GM20431 (cell line): ENCODE results near the gene COL12A1.

ENCODE experiments used
- in situ Hi-C: fragments of 300-500 bp; cut with MseI, MboI; formaldehyde crosslinking; loops from one replicate; pipeline ENCODE4 v1.15.0; 2020; ENCODE audit warnings: low sequenced_read_pairs; ENCODE audit not compliant: unreplicated experiment

COL12A1 gene

GRCh38 chr6:75215291-75215690, 9.4 kb upstream of the COL12A1 start:
- in situ Hi-C loops: loop anchor here (25.0 kb wide), 2 partner anchors 803 to 1128 kb away; no protein-coding TSS in a partner anchor

GRCh38 chr6:75213732-75214131, 7.9 kb upstream of the COL12A1 start:
- in situ Hi-C loops: loop anchor here (25.0 kb wide), 2 partner anchors 801 to 1126 kb away; no protein-coding TSS in a partner anchor

GRCh38 chr6:75213112-75213511, 7.3 kb upstream of the COL12A1 start:
- in situ Hi-C loops: loop anchor here (25.0 kb wide), 2 partner anchors 801 to 1126 kb away; no protein-coding TSS in a partner anchor

- in situ Hi-C loops: loop anchor here (25.0 kb wide), 2 partner anchors 800 to 1125 kb away; no protein-coding TSS in a partner anchor
Observed at GRCh38 chr6:75211920-75212590, 6.2 kb upstream of the COL12A1 start.

GRCh38 chr6:75210885-75211739, 5.3 kb upstream of the COL12A1 start:
- in situ Hi-C loops: loop anchor here (25.0 kb wide), 2 partner anchors 799 to 1124 kb away; no protein-coding TSS in a partner anchor

- in situ Hi-C loops: loop anchor here (10.0 to 25.0 kb wide), 3 partner anchors 797 to 1464 kb away; no protein-coding TSS in a partner anchor
Observed at GRCh38 chr6:75209184-75209723, 3.4 kb upstream of the COL12A1 start.

GRCh38 chr6:75208298-75209183, 2.7 kb upstream of the COL12A1 start:
- in situ Hi-C loops: loop anchor here (10.0 to 25.0 kb wide), 3 partner anchors 796 to 1464 kb away; no protein-coding TSS in a partner anchor

GRCh38 chr6:75206576-75207342, 906 bp upstream of the COL12A1 start:
- in situ Hi-C loops: loop anchor here (10.0 to 25.0 kb wide), 3 partner anchors 794 to 1462 kb away; no protein-coding TSS in a partner anchor

GRCh38 chr6:75204959-75205775, 686 bp downstream of the COL12A1 start:
- in situ Hi-C loops: loop anchor here (10.0 to 25.0 kb wide), 3 partner anchors 793 to 1460 kb away; no protein-coding TSS in a partner anchor

- in situ Hi-C loops: loop anchor here (10.0 to 25.0 kb wide), 3 partner anchors 792 to 1460 kb away; no protein-coding TSS in a partner anchor
Observed at GRCh38 chr6:75204217-75204958, 1.5 kb downstream of the COL12A1 start.

- in situ Hi-C loops: loop anchor here (10.0 to 25.0 kb wide), 3 partner anchors 791 to 1459 kb away; no protein-coding TSS in a partner anchor
Observed at GRCh38 chr6:75203721-75204120, 2.1 kb downstream of the COL12A1 start.

GRCh38 chr6:75202676-75203131, 3.1 kb downstream of the COL12A1 start:
- in situ Hi-C loops: loop anchor here (10.0 to 25.0 kb wide), 3 partner anchors 790 to 1458 kb away; no protein-coding TSS in a partner anchor

- in situ Hi-C loops: loop anchor here (10.0 to 25.0 kb wide), 3 partner anchors 790 to 1457 kb away; no protein-coding TSS in a partner anchor
Observed at GRCh38 chr6:75201901-75202672, 3.8 kb downstream of the COL12A1 start.

- in situ Hi-C loops: loop anchor here (10.0 to 25.0 kb wide), 3 partner anchors 789 to 1456 kb away; no protein-coding TSS in a partner anchor
Observed at GRCh38 chr6:75201021-75201420, 4.8 kb downstream of the COL12A1 start.

GRCh38 chr6:75199889-75200288, 6.0 kb downstream of the COL12A1 start:
- in situ Hi-C loops: loop anchor here (10.0 to 25.0 kb wide), 3 partner anchors 788 to 1455 kb away; no protein-coding TSS in a partner anchor
